Hematopoietic multipotent progenitor cell treated with erythropoietin and hydrocortisone succinate and interleukin-3 and kit ligand, for 6 days (in vitro differentiated cells): ENCODE measurements around the gene LTBR.
"Not testable (repeated sequence)": the region's sequence is repeated elsewhere in the genome, so short reads cannot be mapped to it uniquely, and the experiment has no call there.

Source experiments
- DNase-seq: peaks from one replicate; pipeline ENCODE4 v3.0.0-alpha.2; 2015

LTBR gene

DNA sequence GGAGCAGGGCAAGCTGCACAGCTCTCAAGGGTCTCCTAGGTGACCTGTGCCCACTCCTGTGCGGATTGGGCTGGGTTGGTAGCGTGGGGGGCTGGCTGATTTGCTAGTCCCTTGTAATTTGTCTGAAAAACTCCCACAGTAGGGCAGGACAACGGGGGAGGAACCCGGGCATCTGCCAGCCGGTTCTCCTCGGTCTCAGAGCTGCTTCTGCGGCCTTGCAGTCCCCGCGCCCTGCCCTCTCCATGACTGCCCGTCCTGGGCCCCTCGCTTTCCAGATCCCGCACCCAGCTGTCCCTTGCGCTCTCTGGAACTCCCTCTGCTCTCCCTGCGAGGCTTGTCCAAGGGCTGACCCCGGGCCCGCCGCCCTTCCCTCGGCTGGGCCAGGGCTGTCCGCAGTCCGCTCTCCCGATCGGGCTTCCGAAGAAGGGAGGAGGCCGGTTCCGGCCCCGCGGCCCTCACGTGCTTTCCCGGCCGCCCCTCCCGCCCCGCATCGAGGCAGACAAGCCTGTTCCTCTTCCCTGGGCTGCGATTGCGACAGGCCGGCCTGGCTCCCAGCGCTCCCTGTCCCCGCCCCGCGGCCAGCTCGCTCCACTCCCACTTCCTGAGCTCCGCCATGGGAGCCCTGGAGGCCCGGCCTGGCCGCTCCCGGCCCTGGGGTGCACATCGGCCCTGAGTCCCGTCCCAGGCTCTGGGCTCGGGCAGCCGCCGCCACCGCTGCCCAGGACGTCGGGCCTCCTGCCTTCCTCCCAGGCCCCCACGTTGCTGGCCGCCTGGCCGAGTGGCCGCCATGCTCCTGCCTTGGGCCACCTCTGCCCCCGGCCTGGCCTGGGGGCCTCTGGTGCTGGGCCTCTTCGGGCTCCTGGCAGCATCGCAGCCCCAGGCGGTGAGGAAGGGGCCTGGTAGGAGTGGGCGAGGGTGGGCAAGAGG, at the start of gene LTBR:
Gene LTBR, plus strand, starts transcription at position 591 of the 927 bp plus-strand sequence. Its CDS starts 197 bp downstream, at position 788.
- DNase-seq, result peak; percentile 82

GRCh38 chr12:6334359-6334758, 49.6 kb upstream of the LTBR start:
- no peak for DNase-seq

DNA sequence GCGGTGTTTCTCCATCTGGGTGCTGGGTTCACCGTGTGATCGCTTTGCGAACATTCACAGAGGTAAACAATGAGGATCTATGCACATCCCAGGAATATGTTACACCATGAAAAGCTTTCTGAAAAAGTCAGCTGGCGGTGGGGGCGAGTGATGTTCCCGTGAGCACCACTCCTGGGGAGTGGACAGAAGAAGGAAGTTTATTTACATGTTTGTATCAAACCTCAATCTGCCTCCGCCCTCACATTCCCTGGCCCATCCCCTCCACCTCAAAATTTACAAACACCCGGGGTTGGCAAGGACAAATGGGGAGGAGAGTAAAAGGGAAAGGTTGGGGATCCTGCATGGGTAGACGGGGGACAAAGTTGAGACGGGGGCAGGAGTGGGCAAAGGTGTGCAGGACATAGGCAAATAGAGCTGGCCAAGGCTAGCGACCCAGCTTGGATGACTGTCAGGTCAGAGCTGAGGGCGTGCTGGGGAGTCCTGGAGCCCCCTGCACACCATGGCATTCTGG, 49.0 kb upstream of the LTBR start:
- no peak for DNase-seq

DNA sequence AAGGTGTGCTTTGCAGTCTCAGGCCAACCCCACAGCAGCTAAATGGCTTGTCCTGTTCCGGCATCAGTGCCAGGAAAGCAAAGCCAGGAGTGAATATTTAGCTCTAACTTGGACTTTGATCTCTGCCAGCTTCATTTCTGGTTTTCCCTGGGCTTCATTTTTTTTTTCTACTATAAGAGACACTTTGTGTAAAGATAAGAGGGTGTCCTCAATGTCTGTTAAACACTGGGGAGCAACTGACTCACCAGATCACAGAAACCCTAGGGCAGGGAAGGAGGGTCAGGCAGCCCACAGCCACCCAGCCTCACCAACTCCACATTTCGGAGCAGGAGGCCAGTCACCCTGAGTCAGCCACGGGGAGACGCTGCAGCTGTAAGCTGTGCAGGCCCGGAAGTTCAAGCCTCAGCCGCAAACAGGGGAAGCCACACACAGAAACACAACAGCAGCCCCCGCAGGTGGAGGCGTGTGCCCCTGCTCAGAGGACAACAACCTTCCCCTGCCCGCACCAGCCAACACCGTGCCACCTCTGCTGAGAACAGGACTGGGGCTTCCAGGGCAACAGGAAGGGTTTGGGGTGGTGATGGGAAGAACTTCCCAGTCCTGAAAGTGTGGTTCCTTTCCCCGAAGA, 48.4 kb upstream of the LTBR start:
- DNase-seq, result peak; percentile 88

DNA sequence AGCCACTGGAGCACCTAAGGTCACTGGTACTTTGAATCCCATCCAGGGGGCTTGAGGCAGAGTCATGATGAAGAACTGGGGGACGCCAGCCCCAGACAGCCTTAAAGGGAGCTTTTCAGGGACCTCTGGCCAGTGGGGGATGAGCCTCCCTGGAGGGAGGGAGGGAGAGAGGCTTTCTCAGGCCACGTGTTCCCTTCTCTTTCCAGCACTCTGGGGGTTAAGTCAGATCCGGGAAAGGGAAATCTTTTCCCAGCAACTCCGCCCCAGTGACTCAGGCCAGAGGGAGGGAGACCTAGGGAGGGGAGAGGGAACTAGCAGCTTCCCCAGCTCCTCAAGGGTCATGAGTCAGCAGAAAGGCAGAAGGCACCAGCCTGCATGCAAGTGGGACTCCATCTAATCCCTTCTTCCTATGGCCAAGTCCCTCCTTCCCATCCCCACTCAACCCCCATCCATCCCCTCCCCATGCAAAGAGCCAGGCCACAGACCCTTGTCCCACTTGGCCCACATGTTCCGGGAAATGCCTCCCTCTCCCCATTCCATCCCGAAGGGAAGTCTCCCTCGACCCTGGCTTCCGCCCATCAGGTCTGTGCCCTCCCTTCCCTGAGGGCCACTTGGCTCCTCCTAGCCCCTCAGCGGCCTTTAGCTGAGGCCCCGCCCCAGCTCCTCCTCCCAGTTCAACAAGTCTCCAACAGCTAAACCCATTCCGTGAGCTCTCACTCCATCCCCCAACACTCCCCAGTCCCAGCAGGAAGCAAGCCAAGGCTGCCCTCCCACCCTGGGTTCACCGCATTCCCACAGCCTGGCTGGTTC, 47.7 kb upstream of the LTBR start:
- DNase-seq, result peak; percentile 89

- peak; percentile 72 for DNase-seq
These were observed 46.8 kb upstream of the LTBR start for GRCh38 chr12:6336889-6337853.

GRCh38 chr12:6337958-6338433, 46.0 kb upstream of the LTBR start:
- peak; percentile 43 for DNase-seq

GRCh38 chr12:6338536-6338935, 45.4 kb upstream of the LTBR start:
- DNase-seq, result not testable (repeated sequence)

- DNase-seq, result no peak
These were observed 45.0 kb upstream of the LTBR start for GRCh38 chr12:6338955-6339354.

DNA sequence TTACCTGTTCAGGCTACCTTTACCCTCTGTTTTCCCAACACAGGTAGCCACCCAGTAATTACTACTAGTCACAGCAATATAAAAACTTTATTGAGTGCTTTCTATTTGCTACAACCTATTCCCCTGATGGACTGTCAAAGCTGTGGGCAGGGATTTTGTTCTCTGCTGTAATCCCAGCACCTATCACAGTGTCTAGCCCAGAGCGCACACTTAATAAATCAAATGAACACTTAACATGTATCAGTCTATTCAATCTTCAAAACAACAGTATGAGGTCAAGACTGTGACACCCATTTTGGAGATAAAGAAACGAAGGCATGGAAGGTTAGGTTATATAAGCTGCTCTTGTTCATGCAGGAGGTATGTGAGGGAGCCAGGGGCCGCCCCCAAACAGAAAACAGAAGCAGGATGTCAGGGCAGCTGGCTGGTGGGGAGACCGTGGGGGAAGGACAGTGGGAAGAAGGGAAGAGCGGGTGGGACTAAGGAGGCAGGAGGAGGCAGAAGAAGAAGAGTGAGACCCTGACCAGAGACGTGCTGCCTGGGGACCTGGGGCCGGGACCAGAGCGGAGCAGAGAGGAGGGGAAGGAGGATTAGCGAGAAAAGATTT, 43.8 kb upstream of the LTBR start:
- DNase-seq, result peak; percentile 54

DNA sequence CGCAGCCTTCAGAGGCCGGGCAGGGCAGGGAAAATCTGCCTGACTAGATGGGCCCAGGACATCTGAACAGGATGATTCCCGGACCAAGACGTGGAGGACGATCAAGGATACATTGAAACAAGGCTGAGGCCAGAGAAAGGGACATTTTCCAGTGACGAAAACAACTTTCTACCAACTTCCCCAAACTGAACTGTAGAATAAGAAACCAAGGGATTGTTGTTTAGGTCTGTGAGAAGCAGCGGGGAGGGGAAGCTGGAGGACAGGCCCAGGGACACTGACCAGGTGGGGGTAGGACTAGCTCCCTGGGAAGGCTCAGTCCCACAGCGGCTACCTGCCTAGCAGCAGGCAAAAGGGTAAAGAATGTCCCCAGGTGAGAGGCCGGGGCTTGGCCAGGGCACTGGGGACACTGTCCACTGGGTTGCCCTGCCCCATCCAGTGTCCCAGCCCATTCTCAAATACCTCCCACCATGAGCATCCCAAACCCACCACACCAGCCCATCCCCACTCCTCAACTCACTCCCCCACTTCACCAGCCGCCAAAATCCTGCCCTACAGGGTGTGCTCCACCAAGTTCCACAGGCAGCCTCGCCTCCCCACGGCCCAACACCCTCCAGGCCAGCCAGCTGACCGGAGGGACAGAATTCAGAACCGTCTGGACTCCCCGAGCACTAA, 43.1 kb upstream of the LTBR start:
- DNase-seq, result peak; percentile 49

DNA sequence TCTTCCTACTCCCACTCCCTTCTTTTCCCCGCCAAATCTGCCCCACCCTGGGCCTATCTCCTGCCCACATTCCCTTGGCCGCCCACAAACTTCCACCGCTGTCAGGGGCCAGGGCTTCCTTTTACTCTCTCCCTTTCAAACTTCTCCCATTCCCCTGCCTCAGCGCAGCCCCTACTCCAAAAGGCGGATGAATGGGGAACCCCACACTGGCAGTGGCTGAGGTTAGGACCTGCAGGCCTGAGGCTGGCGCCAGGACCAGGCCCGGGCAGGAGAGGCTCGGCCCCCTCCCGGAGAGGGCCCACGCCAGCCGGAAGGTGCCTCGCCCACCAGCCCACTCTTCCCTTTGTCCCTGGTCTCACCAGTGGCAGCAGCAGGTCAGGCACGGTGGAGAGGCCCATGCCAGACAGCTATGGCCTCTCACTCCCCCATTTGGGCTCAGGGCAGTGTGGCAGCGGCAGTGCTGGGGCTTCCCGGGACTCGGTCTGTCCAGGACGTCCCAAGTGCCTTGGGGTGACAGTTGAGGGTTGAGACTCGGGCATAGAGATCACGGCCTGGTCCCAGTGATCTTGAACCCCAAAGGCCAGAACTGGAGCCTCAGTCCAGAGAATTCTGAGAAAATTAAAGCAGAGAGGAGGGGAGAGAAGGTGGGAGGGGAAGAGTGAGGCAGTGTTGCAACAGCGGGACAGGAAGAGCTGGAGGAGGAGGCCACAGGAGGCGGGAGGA, 42.4 kb upstream of the LTBR start, which contains the start of gene TNFRSF1A:
Gene TNFRSF1A, minus strand, starts transcription at position 660 of the 723 bp plus-strand sequence. Its CDS starts 262 bp downstream, at position 398.
- DNase-seq, result peak; percentile 86

DNA sequence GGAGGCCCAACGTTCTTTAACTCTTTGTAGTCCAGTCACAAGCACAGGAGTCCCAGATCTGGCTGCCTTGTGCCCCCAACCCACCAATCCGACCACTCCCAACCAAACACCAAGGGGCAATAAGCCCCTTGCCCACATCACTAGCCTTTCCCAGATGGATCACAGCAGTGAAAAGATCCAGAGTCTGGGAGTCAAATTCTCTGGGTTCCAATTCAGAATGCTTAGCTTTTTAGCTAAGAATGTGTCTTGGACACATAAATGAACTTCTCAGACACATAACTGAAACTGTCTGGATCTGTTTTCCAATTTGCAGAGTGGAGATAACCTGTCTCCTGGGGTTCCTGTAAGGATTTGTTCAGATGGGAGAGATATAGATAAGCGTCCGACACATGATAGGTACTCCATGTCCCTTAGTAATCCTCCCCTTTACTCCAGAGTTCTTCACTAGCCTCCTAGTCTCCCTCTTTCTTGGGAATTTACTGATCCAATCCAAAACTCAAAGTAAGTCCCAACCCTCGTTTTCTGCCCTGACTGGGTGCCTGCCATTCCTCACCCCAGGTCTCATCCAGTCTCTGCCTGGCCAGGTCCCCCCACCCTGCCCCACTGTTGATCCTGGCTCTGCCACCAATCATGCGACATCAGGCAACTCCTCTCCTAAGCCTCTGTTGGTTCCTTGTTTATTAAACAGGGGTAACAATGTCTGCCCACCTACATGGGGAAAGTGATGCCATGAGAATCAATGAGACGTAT, 41.6 kb upstream of the LTBR start:
- DNase-seq, result no peak

DNA sequence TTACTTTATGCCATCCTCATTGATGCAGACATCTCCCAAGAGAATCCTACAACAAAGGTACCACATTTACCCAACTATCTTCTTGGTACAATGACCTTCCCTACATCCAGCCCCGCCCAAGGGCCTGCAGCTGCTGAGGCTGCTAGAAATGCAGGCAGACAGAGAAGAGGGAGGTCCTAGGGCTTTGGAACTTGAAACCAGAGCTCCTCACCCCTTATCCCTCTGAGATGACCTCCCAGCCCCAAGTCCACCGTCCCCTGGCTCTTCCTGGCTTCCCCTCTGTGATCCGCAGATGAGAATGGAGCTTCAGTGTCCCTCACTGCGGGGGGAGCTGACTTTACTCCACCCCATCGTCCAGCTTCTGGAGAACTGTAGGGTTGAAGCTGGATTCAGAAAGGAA, 40.4 kb upstream of the LTBR start:
- no peak for DNase-seq

DNA sequence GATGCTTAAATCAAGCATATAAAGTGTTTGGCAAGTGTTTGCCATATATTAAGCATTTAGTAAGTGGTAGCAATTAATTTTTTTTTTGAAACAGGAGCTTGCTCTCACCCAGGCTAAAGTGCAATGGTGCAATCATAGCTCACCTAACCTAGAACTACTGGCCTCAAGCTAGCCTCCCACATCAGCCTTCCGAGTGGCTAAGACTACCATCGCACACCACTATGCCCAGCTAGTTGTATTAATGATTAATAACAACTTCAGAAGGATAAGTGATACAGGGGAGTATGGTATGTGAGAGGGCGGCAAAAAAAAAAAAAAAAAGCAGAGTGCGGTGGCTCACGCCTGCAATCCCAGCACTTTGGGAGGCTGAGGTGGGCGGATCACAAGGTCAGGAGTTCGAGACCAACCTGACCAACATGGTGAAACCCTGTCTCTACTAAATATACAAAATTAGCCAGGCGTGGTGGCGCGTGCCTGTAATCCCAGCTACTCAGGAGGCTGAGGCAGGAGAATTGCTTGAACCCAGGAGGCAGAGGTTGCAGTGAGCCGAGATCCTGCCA, 39.8 kb upstream of the LTBR start:
- DNase-seq, result not testable (repeated sequence)

- peak; percentile 91 for DNase-seq
These were observed 38.5 kb upstream of the LTBR start for GRCh38 chr12:6345319-6346091.

- no peak for DNase-seq
These were observed 37.6 kb upstream of the LTBR start for GRCh38 chr12:6346235-6346832.
